Pulmonary artery endothelial cell (primary cell): ENCODE results near the gene COL23A1. TPM values are rescaled to one million over a fixed set of nuclear protein-coding genes. Genes with fewer than 3 reads are reported as not detected.

Experiments used
- DNase-seq: peaks from one replicate; pipeline ENCODE4 v3.0.0-alpha.2; 2011; ENCODE audit warnings: low read depth, low spot score
- total RNA-seq: library from RNA; depleted of rRNA; stranded (reverse); fragments of >200 nt; gene quantifications from 2 replicates; pipeline ENCODE4 v1.2.3, GENCODE V29; 2014

The COL23A1 gene
- total RNA-seq, 1 donor from 2014 or later, result not detected

- DNase-seq, result no peak
Observed at GRCh38 chr5:178439493-178440180, 150.6 kb downstream of the COL23A1 start.

GRCh38 chr5:178438796-178439195 lies 151.4 kb downstream of the COL23A1 start:
- DNase-seq, result no peak

GRCh38 chr5:178437386-178438075 lies 152.7 kb downstream of the COL23A1 start:
- no peak for DNase-seq

- no peak for DNase-seq
Observed at GRCh38 chr5:178436326-178436940, 153.8 kb downstream of the COL23A1 start.

GRCh38 chr5:178435321-178436238 lies 154.6 kb downstream of the COL23A1 start:
- DNase-seq, result no peak

- no peak for DNase-seq
Observed at GRCh38 chr5:178434851-178435250, 155.3 kb downstream of the COL23A1 start.

GRCh38 chr5:178434016-178434761 lies 156.0 kb downstream of the COL23A1 start:
- no peak for DNase-seq

- no peak for DNase-seq
Observed at GRCh38 chr5:178433273-178433775, 156.9 kb downstream of the COL23A1 start.

GRCh38 chr5:178432421-178433272 lies 157.5 kb downstream of the COL23A1 start:
- DNase-seq, result no peak

- DNase-seq, result no peak
Observed at GRCh38 chr5:178431782-178432165, 158.4 kb downstream of the COL23A1 start.

GRCh38 chr5:178431063-178431781 lies 159.0 kb downstream of the COL23A1 start:
- DNase-seq, result no peak

- DNase-seq, result no peak
Observed at GRCh38 chr5:178430186-178431062, 159.8 kb downstream of the COL23A1 start.

GRCh38 chr5:178429491-178430185 lies 160.6 kb downstream of the COL23A1 start:
- DNase-seq, result no peak

GRCh38 chr5:178429156-178429468 lies 161.1 kb downstream of the COL23A1 start:
- DNase-seq, result no peak

- no peak for DNase-seq
Observed at GRCh38 chr5:178428341-178429155, 161.6 kb downstream of the COL23A1 start.

GRCh38 chr5:178427576-178428197 lies 162.5 kb downstream of the COL23A1 start:
- DNase-seq, result no peak
